Liver (tissue), 9 donors: ENCODE measurements around the gene MYF5. TPM values are rescaled to one million over a fixed set of nuclear protein-coding genes. Genes with fewer than 3 reads are reported as not detected.

Experiments
- DNase-seq: peaks from one replicate; pipeline ENCODE4 v3.0.0-alpha.2; 2017; ENCODE audit warnings: low spot score
- H3K27ac ChIP-seq, 2 donors: one replicate each; pipeline ENCODE4 v1.7.0; 2013; ENCODE audit warnings: inconsistent platforms in 2 of 2, low read length in 2 of 2, control low read depth in 1 of 2, low read depth in 1 of 2, mild to moderate bottlenecking in 1 of 2
- H3K27me3 ChIP-seq, 4 donors: one replicate each; pipeline versions ENCODE4 v1.6.1 to v1.7.0; 2013; ENCODE audit warnings: low read length in 3 of 4, inconsistent platforms in 1 of 4, mild to moderate bottlenecking in 1 of 4, moderate library complexity in 1 of 4; ENCODE audit not compliant: control insufficient read depth in 4 of 4, insufficient read depth in 4 of 4
- H3K36me3 ChIP-seq, 4 donors: one replicate each; pipeline versions ENCODE4 v1.6.1 to v1.7.0; 2013; ENCODE audit warnings: low read length in 3 of 4, mild to moderate bottlenecking in 3 of 4, low read depth in 1 of 4, moderate library complexity in 1 of 4; ENCODE audit not compliant: control insufficient read depth in 4 of 4, insufficient read depth in 3 of 4
- H3K4me1 ChIP-seq, 4 donors: one replicate each; pipeline versions ENCODE4 v1.6.1 to v1.7.0; 2013; ENCODE audit warnings: low read length in 3 of 4, mild to moderate bottlenecking in 3 of 4, moderate library complexity in 1 of 4; ENCODE audit not compliant: control insufficient read depth in 4 of 4, insufficient read depth in 4 of 4
- H3K4me3 ChIP-seq, 3 donors: one replicate each; pipeline versions ENCODE4 v1.6.1 to v1.7.0; 2013; ENCODE audit warnings: low read length in 3 of 3, control low read depth in 1 of 3, low read depth in 1 of 3, mild to moderate bottlenecking in 1 of 3
- H3K9ac ChIP-seq, 2 donors: one replicate each; pipeline ENCODE4 v1.7.0; 2013; ENCODE audit warnings: low read length in 2 of 2, mild to moderate bottlenecking in 2 of 2, moderate library complexity in 2 of 2, control low read depth in 1 of 2, low read depth in 1 of 2
- H3K9me3 ChIP-seq, 4 donors: one replicate each; pipeline versions ENCODE4 v1.6.1 to v1.7.0; 2013; ENCODE audit warnings: low read length in 3 of 4; ENCODE audit not compliant: control insufficient read depth in 4 of 4
- ATF3 ChIP-seq: IDR thresholded peaks from 2 replicates; pipeline ENCODE4 v1.6.1; 2016; ENCODE audit warnings: antibody characterized with exemption
- CTCF ChIP-seq: fragments of 150-350 bp; IDR thresholded peaks from 2 replicates; pipeline ENCODE4 v1.5.1; 2017; ENCODE audit warnings: improper control_type of control experiment, low read depth, low read length; ENCODE audit not compliant: missing input control
- EGR1 ChIP-seq, 2 donors: IDR thresholded peaks; 2 replicates each; pipeline ENCODE4 v1.6.1; 2016 to 2018; ENCODE audit warnings: antibody characterized with exemption in 2 of 2, low read depth in 2 of 2
- FOXA1 ChIP-seq: IDR thresholded peaks from 2 replicates; pipeline ENCODE4 v1.6.1; 2016; ENCODE audit warnings: antibody characterized with exemption
- FOXA2 ChIP-seq: IDR thresholded peaks from 2 replicates; pipeline ENCODE4 v1.6.1; 2016; ENCODE audit warnings: antibody characterized with exemption
- GABPA ChIP-seq, 2 donors: IDR thresholded peaks in 1 of 2; conservative IDR thresholded peaks in 1 of 2; 2 replicates each; pipeline ENCODE4 v1.6.1; 2016; ENCODE audit warnings: antibody characterized with exemption in 2 of 2, mild to moderate bottlenecking in 1 of 2, moderate library complexity in 1 of 2
- HNF4A ChIP-seq, 2 donors: conservative IDR thresholded peaks; 2 replicates each; pipeline ENCODE4 v1.6.1; 2016; ENCODE audit warnings: antibody characterized with exemption in 2 of 2, mild to moderate bottlenecking in 2 of 2
- HNF4G ChIP-seq: IDR thresholded peaks from 2 replicates; pipeline ENCODE4 v1.6.1; 2016; ENCODE audit warnings: antibody characterized with exemption
- JUND ChIP-seq, 2 donors: IDR thresholded peaks; 2 replicates each; pipeline ENCODE4 v1.6.1; 2016; ENCODE audit warnings: antibody characterized with exemption in 2 of 2
- MAX ChIP-seq: IDR thresholded peaks from 2 replicates; pipeline ENCODE4 v1.6.1; 2016; ENCODE audit warnings: antibody characterized with exemption
- NR2F2 ChIP-seq: IDR thresholded peaks from 2 replicates; pipeline ENCODE4 v1.6.1; 2016; ENCODE audit warnings: antibody characterized with exemption
- RAD21 ChIP-seq, 2 donors: IDR thresholded peaks; 2 replicates each; pipeline ENCODE4 v1.6.1; 2016; ENCODE audit warnings: antibody characterized with exemption in 2 of 2, mild to moderate bottlenecking in 2 of 2
- REST ChIP-seq: IDR thresholded peaks from 2 replicates; pipeline ENCODE4 v1.6.1; 2016; ENCODE audit warnings: antibody characterized with exemption, mild to moderate bottlenecking
- RXRA ChIP-seq, 2 donors: IDR thresholded peaks; 2 replicates each; pipeline ENCODE4 v1.6.1; 2017 to 2018; ENCODE audit warnings: antibody characterized with exemption in 2 of 2, mild to moderate bottlenecking in 1 of 2
- ZBTB33 ChIP-seq: IDR thresholded peaks from 2 replicates; pipeline ENCODE4 v1.6.1; 2016; ENCODE audit warnings: antibody characterized with exemption
- WGBS: extraction: QIAGEN DNeasy Blood & Tissue Kit; methylation state at CpG from one replicate; pipeline ENCODE4 v1.1.7; 2013; 5-methylcytosine and 5-hydroxymethylcytosine counted together
- polyA plus RNA-seq, 2 donors: library from polyadenylated mRNA; stranded (reverse) in 1 of 2; unstranded in 1 of 2; fragments of 200-250 nt in 1 of 2; fragments of >200 nt in 1 of 2; fragmentation: Nextera tagmentation in 1 of 2; extraction: Ambion mirVana in 1 of 2; gene quantifications; one replicate each; pipeline versions ENCODE4 v1.2.1 to v1.2.3, GENCODE V29; 2013 to 2015
- total RNA-seq, 2 donors: library from RNA; depleted of rRNA; stranded (reverse); fragments of >200 nt; gene quantifications; one replicate each; pipeline ENCODE4 v1.2.3, GENCODE V29; 2014
- donor health status: healthy.
- donor health status: healthy.
- donor health status: healthy.
- donor health status: healthy.
- donor health status: healthy.

Gene MYF5
- total and polyA plus RNA-seq, 4 donors, result not detected

- H3K27ac ChIP-seq, result no peak overlapping the region
- H3K4me1 ChIP-seq, result peaks cover 0 to 6% (median 2%) of the 10 kb centered on the region in 4 donors
- no peaks in the 10 kb centered on the region for H3K9me3 ChIP-seq
- no peak overlapping the region for H3K9ac ChIP-seq
- H3K36me3 ChIP-seq, result no peaks in the 10 kb centered on the region
- no peak for DNase-seq
- WGBS, result 82% methylated on average over 1 of the region's 1 CpG
- H3K4me3 ChIP-seq, result no peak overlapping the region
- TF ChIP-seq HNF4G, result no peak
- no peak for TF ChIP-seq EGR1 (IDR thresholded peaks at IDR 0.05; ENCODE audit: low read depth in 2 of 2)
- no peak for TF ChIP-seq RAD21 (IDR thresholded peaks at IDR 0.05)
- no peak for TF ChIP-seq REST
- H3K27me3 ChIP-seq, result no peaks in the 10 kb centered on the region
These were observed 4.8 kb upstream of the MYF5 start for GRCh38 chr12:80711866-80712265.

- peaks cover 0 to 6% (median 2%) of the 10 kb centered on the region in 4 donors for H3K4me1 ChIP-seq
- H3K9ac ChIP-seq, result no peak overlapping the region
- H3K4me3 ChIP-seq, result no peak overlapping the region
- no peak for TF ChIP-seq FOXA1
- no peak for TF ChIP-seq RAD21 (IDR thresholded peaks at IDR 0.05)
- TF ChIP-seq FOXA2, result no peak
- TF ChIP-seq JUND (IDR thresholded peaks at IDR 0.05), result no peak
- TF ChIP-seq CTCF, result no peak
- TF ChIP-seq RXRA (IDR thresholded peaks at IDR 0.05), result no peak
- TF ChIP-seq HNF4A (conservative IDR thresholded peaks at IDR 0.05), result no peak
- H3K27me3 ChIP-seq, result no peaks in the 10 kb centered on the region
- no peaks in the 10 kb centered on the region for H3K9me3 ChIP-seq
- DNase-seq, result no peak
- H3K36me3 ChIP-seq, result no peaks in the 10 kb centered on the region
- H3K27ac ChIP-seq, result no peak overlapping the region
These were observed 3.8 kb upstream of the MYF5 start for GRCh38 chr12:80712866-80713265.

- Histone ChIP-seq H3K9ac (no peak overlapping the region), H3K4me3 (no peak overlapping the region), H3K27me3 (no peaks in the 10 kb centered on the region), H3K9me3 (no peaks in the 10 kb centered on the region), H3K36me3 (no peaks in the 10 kb centered on the region), H3K4me1 (peaks cover 0 to 4% (median 2%) of the 10 kb centered on the region in 4 donors), H3K27ac (no peak overlapping the region)
- DNase-seq, result no peak
- 71% methylated on average over 4 of the region's 4 CpGs for WGBS
- no peak for TF ChIP-seq HNF4G
- TF ChIP-seq HNF4A (conservative IDR thresholded peaks at IDR 0.05), result no peak
- no peak for TF ChIP-seq ATF3
- TF ChIP-seq ZBTB33, result no peak
- no peak for TF ChIP-seq GABPA (IDR thresholded peaks at IDR 0.05 in 1 of 2, conservative IDR thresholded peaks at IDR 0.05 in 1 of 2)
- TF ChIP-seq RAD21 (IDR thresholded peaks at IDR 0.05), result no peak
- no peak for TF ChIP-seq JUND (IDR thresholded peaks at IDR 0.05)
- no peak for TF ChIP-seq REST
- TF ChIP-seq MAX, result no peak
- no peak for TF ChIP-seq NR2F2
- no peak for TF ChIP-seq EGR1 (IDR thresholded peaks at IDR 0.05; ENCODE audit: low read depth in 2 of 2)
These were observed 3.3 kb upstream of the MYF5 start for GRCh38 chr12:80713419-80713818.
